ENCODE results near the gene DLG2. TPM values are rescaled to one million over a fixed set of nuclear protein-coding genes. Genes with fewer than 3 reads are reported as not detected.

Gene DLG2
- total RNA-seq, 1 experiment from 2014 or later, result 2.7 TPM

DNA sequence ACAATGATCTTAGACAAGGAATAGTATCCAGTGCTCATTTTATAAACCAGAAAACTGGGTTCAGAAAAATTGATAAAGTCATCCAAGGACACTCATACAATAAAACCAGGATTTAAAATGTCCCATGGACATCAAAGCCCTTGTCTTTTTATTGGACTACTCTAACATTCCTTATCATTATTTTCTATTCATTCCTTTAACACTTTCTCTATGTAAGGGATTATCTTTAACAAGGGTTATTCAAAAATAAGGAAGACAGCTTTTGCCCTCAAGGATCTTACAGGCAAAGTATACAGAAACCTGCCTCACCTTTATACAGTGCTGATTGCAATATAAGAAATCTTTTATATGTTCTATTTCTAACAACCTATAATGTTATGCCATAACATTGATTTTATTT lies 790.8 kb downstream of the DLG2 start:
- H3K27ac ChIP-seq (ENCODE audit: low read length), result no peak overlapping the region
- no peak overlapping the region for H3K4me3 ChIP-seq (ENCODE audit: low read length)
- no peak overlapping the region for H3K4me2 ChIP-seq (ENCODE audit: low read depth, low read length, poor library complexity, severe bottlenecking)
- H3K4me1 ChIP-seq (ENCODE audit: low read length), result no peaks in the 10 kb centered on the region
- no peak for DNase-seq
- no peaks in the 10 kb centered on the region for H3K79me2 ChIP-seq (ENCODE audit: low read length)
- no peak overlapping the region for H2AFZ ChIP-seq (ENCODE audit: low read length)
- 0 out of 2 replicates have a peak, but pooled peaks cover 3% of the 10 kb centered on the region for H3K27me3 ChIP-seq (ENCODE audit: low read length)
- no peaks in the 10 kb centered on the region for H3K36me3 ChIP-seq (ENCODE audit: insufficient read depth, low read length)
- no peaks in the 10 kb centered on the region for H4K20me1 ChIP-seq (ENCODE audit: insufficient read depth, low read depth, low read length)
- no peaks in the 10 kb centered on the region for H3K9me3 ChIP-seq (ENCODE audit: low read length)
- no peaks in the 10 kb centered on the region for H3K9me2 ChIP-seq (replicated peaks; ENCODE audit: insufficient read depth, low read length)
- no peak overlapping the region for H3K9ac ChIP-seq (ENCODE audit: low read length)

DNA sequence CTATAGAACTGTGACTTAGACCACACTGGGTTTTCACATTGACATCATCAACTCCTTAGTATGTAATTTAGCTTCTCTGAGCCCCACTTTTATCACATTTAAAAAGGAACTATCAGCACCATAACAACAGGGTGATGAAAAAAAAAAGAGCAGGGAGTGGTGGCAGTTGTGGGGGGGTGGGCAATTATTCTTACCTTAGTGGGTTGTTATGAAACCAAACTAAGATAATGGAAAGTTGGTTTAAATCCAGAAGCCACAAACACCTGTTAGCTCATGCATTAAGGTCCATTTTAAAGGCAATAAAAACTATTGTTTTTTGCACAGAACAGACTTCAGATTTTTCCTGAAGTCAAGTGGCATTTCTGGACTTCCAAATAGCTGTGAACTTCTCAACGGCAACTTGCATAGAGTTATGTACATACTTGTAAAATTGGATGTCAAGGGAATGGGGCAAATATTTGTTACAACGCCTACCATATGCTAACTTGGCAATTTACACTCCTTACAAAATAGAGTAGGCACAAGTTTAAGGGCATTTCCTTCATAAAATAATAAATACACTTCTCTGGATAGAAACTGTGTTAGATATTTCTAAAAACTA lies 793.6 kb downstream of the DLG2 start:
- DNase-seq, result no peak
- Histone ChIP-seq H3K9me2 (replicated peaks; ENCODE audit: insufficient read depth, low read length) (no peaks in the 10 kb centered on the region), H3K27me3 (ENCODE audit: low read length) (0 out of 2 replicates have a peak, but pooled peaks cover 3% of the 10 kb centered on the region), H3K36me3 (ENCODE audit: insufficient read depth, low read length) (no peaks in the 10 kb centered on the region), H4K20me1 (ENCODE audit: insufficient read depth, low read depth, low read length) (no peaks in the 10 kb centered on the region), H3K4me2 (ENCODE audit: low read depth, low read length, poor library complexity, severe bottlenecking) (no peak overlapping the region), H3K27ac (ENCODE audit: low read length) (no peak overlapping the region), H3K79me2 (ENCODE audit: low read length) (no peaks in the 10 kb centered on the region), H2AFZ (ENCODE audit: low read length) (no peak overlapping the region), H3K9me3 (ENCODE audit: low read length) (no peaks in the 10 kb centered on the region), H3K9ac (ENCODE audit: low read length) (no peak overlapping the region), H3K4me3 (ENCODE audit: low read length) (no peak overlapping the region), H3K4me1 (ENCODE audit: low read length) (peaks cover 5% of the 10 kb centered on the region)

DNA sequence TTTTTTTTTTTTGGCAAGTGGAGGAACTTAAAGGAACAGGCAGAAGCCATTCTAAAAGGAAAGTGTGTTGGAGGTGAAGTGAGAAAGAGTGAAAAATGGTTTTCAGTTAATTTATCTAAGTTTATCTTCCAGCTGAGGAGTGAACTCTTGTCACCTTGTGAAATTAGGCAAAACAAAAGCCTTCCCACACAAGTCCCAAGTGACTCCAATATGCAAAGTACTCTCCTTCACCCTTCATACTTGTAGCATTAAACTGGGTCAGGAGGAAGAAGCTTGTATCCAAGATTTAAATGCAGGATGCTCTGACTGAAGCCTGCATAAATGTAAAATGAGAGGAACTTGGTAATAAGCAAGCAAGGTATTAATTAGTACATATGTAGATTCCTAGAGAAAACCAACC lies 796.8 kb downstream of the DLG2 start:
- Histone ChIP-seq H3K27ac (ENCODE audit: low read length) (no peak overlapping the region), H3K9me2 (replicated peaks; ENCODE audit: insufficient read depth, low read length) (no peaks in the 10 kb centered on the region), H3K9ac (ENCODE audit: low read length) (no peak overlapping the region), H3K36me3 (ENCODE audit: insufficient read depth, low read length) (no peaks in the 10 kb centered on the region), H3K4me3 (ENCODE audit: low read length) (no peak overlapping the region), H2AFZ (ENCODE audit: low read length) (no peak overlapping the region), H3K79me2 (ENCODE audit: low read length) (no peaks in the 10 kb centered on the region), H3K27me3 (ENCODE audit: low read length) (0 out of 2 replicates have a peak, but pooled peaks cover 3% of the 10 kb centered on the region), H3K4me1 (ENCODE audit: low read length) (peaks cover 5% of the 10 kb centered on the region), H3K9me3 (ENCODE audit: low read length) (no peaks in the 10 kb centered on the region), H4K20me1 (ENCODE audit: insufficient read depth, low read depth, low read length) (no peaks in the 10 kb centered on the region), H3K4me2 (ENCODE audit: low read depth, low read length, poor library complexity, severe bottlenecking) (no peak overlapping the region)
- no peak for DNase-seq

DNA sequence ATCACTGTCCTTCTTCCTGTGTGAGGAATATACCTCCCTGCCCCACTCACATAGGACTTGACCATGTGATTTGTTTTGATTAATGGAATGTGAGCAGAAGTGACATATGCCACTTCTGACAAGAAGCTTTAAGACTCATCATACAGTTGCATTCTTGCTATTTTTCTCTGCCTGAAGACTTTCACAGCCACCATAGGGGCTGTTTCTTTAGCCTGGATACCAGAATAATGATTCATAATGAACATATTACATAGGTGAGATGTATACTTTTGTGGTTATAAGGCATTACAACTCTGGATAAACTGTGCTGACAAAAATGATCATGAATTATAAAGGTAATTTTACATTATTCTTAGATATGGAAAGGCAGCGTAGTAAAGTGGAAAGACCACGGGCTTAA lies 798.0 kb downstream of the DLG2 start:
- no peak for DNase-seq

DNA sequence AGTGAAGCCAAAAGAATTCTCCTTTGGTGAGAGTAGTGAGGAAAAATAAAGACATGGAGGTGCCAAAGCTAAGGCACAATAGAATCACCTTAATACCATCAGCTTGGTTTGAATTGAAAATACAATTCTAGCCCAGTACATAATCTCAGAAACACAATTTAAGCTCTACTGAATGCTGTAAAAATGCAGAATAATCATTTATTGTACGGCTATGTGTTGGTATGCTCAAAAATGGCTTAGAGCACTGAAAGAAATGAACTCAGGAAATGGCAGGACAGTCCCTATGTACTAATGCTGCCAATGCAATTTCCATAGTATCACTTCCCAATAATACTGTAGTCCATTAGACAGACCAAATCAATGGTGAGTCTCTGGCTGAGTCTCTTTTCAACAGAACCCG lies 798.5 kb downstream of the DLG2 start:
- Histone ChIP-seq H3K9me3 (ENCODE audit: low read length) (no peaks in the 10 kb centered on the region), H2AFZ (ENCODE audit: low read length) (no peak overlapping the region), H3K36me3 (ENCODE audit: insufficient read depth, low read length) (no peaks in the 10 kb centered on the region), H3K9ac (ENCODE audit: low read length) (no peak overlapping the region), H4K20me1 (ENCODE audit: insufficient read depth, low read depth, low read length) (no peaks in the 10 kb centered on the region), H3K4me2 (ENCODE audit: low read depth, low read length, poor library complexity, severe bottlenecking) (no peak overlapping the region), H3K4me3 (ENCODE audit: low read length) (no peak overlapping the region), H3K27ac (ENCODE audit: low read length) (no peak overlapping the region), H3K79me2 (ENCODE audit: low read length) (no peaks in the 10 kb centered on the region), H3K4me1 (ENCODE audit: low read length) (peaks cover 5% of the 10 kb centered on the region), H3K27me3 (ENCODE audit: low read length) (no peaks in the 10 kb centered on the region), H3K9me2 (replicated peaks; ENCODE audit: insufficient read depth, low read length) (no peaks in the 10 kb centered on the region)
- no peak for DNase-seq

More for the DNA sequence above, 798.0 kb downstream of the DLG2 start:
- Histone ChIP-seq H2AFZ (ENCODE audit: low read length) (no peak overlapping the region), H3K4me3 (ENCODE audit: low read length) (no peak overlapping the region), H3K9ac (ENCODE audit: low read length) (no peak overlapping the region), H3K9me2 (replicated peaks; ENCODE audit: insufficient read depth, low read length) (no peaks in the 10 kb centered on the region), H4K20me1 (ENCODE audit: insufficient read depth, low read depth, low read length) (no peaks in the 10 kb centered on the region), H3K79me2 (ENCODE audit: low read length) (no peaks in the 10 kb centered on the region), H3K9me3 (ENCODE audit: low read length) (no peaks in the 10 kb centered on the region), H3K4me2 (ENCODE audit: low read depth, low read length, poor library complexity, severe bottlenecking) (no peak overlapping the region), H3K36me3 (ENCODE audit: insufficient read depth, low read length) (no peaks in the 10 kb centered on the region), H3K27me3 (ENCODE audit: low read length) (no peaks in the 10 kb centered on the region), H3K4me1 (ENCODE audit: low read length) (peaks cover 5% of the 10 kb centered on the region), H3K27ac (ENCODE audit: low read length) (no peak overlapping the region)

DNA sequence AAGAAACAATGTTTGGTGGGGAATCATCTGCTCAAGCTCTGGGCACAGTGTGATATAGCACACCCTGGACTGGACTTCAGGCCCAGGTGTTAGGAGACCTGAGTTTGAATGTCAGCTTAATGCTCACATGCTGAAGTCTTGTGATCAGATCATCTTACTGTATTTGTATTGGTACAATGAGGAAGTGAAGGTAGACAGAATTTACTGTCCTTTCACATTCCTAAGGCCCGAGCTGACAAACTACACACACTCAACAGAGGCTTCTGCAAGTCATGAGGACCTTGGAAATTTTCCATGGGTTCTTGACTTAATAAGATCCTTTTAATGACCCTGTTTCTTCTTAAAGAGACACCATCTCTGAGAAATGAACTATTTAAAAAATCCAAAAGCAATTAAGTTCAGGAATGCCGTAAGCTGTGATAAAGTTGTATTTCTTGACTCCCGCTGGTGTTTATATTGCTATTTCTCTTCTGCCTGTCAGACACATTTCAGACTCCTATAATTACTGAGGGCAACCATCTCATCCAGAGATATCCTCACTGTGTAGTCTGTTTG lies 802.0 kb downstream of the DLG2 start:
- Histone ChIP-seq H2AFZ (ENCODE audit: low read length) (no peak overlapping the region), H4K20me1 (ENCODE audit: insufficient read depth, low read depth, low read length) (no peaks in the 10 kb centered on the region), H3K4me3 (ENCODE audit: low read length) (no peak overlapping the region), H3K9me2 (replicated peaks; ENCODE audit: insufficient read depth, low read length) (no peaks in the 10 kb centered on the region), H3K9me3 (ENCODE audit: low read length) (no peaks in the 10 kb centered on the region), H3K27ac (ENCODE audit: low read length) (no peak overlapping the region), H3K79me2 (ENCODE audit: low read length) (no peaks in the 10 kb centered on the region), H3K36me3 (ENCODE audit: insufficient read depth, low read length) (no peaks in the 10 kb centered on the region), H3K27me3 (ENCODE audit: low read length) (no peaks in the 10 kb centered on the region), H3K4me2 (ENCODE audit: low read depth, low read length, poor library complexity, severe bottlenecking) (no peak overlapping the region), H3K9ac (ENCODE audit: low read length) (no peak overlapping the region), H3K4me1 (ENCODE audit: low read length) (peaks cover under 1% of the 10 kb centered on the region)
- DNase-seq, result no peak

DNA sequence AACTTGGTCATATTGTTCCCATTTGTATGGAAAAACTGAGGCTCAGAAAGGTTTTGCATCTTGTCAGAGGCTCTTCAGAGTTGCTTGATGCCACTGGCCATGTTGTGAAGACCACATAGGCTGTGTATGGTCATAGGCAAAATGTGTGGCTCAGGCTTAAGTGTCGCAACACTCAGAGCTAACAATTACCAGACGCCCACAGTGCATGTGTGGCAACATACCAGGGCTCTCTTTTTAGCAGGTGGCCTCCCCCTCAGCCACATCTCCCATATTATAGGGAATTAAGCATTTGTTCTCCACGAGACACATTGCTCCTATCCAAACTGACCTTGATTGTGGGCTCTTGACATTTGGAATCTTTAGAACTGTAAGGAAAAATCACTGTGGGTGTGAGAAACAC lies 802.5 kb downstream of the DLG2 start:
- no peaks in the 10 kb centered on the region for H3K79me2 ChIP-seq (ENCODE audit: low read length)
- DNase-seq, result no peak
- no peaks in the 10 kb centered on the region for H4K20me1 ChIP-seq (ENCODE audit: insufficient read depth, low read depth, low read length)
- H3K9ac ChIP-seq (ENCODE audit: low read length), result no peak overlapping the region
- H3K27me3 ChIP-seq (ENCODE audit: low read length), result no peaks in the 10 kb centered on the region
- H3K9me2 ChIP-seq (replicated peaks; ENCODE audit: insufficient read depth, low read length), result no peaks in the 10 kb centered on the region
- H3K9me3 ChIP-seq (ENCODE audit: low read length), result no peaks in the 10 kb centered on the region
- H3K4me3 ChIP-seq (ENCODE audit: low read length), result no peak overlapping the region
- no peak overlapping the region for H3K27ac ChIP-seq (ENCODE audit: low read length)
- H3K4me1 ChIP-seq (ENCODE audit: low read length), result no peaks in the 10 kb centered on the region
- no peak overlapping the region for H2AFZ ChIP-seq (ENCODE audit: low read length)
- H3K36me3 ChIP-seq (ENCODE audit: insufficient read depth, low read length), result no peaks in the 10 kb centered on the region
- no peak overlapping the region for H3K4me2 ChIP-seq (ENCODE audit: low read depth, low read length, poor library complexity, severe bottlenecking)

DNA sequence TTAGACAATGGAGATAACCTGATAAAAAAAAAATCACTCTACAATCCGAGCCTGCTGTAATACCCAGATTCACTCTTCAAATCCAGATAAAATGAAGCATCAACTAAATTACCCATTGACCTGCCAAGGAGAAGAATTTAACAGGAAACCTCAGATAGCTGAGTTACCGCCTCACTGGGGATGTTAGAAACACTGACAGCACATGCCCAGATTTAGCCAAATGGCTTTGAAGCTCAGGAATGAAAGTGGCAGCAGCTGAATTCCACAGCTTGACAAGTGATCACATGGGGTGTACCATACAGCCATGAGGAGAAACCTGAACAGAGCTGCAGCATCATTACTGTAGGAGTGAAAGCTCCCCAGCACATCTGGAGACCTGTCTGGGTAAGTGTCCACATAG lies 807.6 kb downstream of the DLG2 start:
- Histone ChIP-seq H3K36me3 (ENCODE audit: insufficient read depth, low read length) (no peaks in the 10 kb centered on the region), H3K9me3 (ENCODE audit: low read length) (no peaks in the 10 kb centered on the region), H3K4me3 (ENCODE audit: low read length) (no peak overlapping the region), H3K27me3 (ENCODE audit: low read length) (0 out of 2 replicates have a peak, but pooled peaks cover 5% of the 10 kb centered on the region), H3K4me2 (ENCODE audit: low read depth, low read length, poor library complexity, severe bottlenecking) (no peak overlapping the region), H3K9ac (ENCODE audit: low read length) (no peak overlapping the region), H2AFZ (ENCODE audit: low read length) (no peak overlapping the region), H3K27ac (ENCODE audit: low read length) (no peak overlapping the region), H3K9me2 (replicated peaks; ENCODE audit: insufficient read depth, low read length) (no peaks in the 10 kb centered on the region), H3K4me1 (ENCODE audit: low read length) (no peaks in the 10 kb centered on the region), H3K79me2 (ENCODE audit: low read length) (no peaks in the 10 kb centered on the region), H4K20me1 (ENCODE audit: insufficient read depth, low read depth, low read length) (no peaks in the 10 kb centered on the region)
- DNase-seq, result no peak

Measured in Karpas-422 (cell line).